ENCODE results near the gene FAM76A. TPM values are rescaled to one million over a fixed set of nuclear protein-coding genes. Genes with fewer than 3 reads are reported as not detected.
"Not testable (repeated sequence)": the region's sequence is repeated elsewhere in the genome, so short reads cannot be mapped to it uniquely, and the experiment has no call there.

The FAM76A gene
- polyA plus RNA-seq, 3 donors, result 3.3 to 5.4 (median 4.3) TPM

DNA sequence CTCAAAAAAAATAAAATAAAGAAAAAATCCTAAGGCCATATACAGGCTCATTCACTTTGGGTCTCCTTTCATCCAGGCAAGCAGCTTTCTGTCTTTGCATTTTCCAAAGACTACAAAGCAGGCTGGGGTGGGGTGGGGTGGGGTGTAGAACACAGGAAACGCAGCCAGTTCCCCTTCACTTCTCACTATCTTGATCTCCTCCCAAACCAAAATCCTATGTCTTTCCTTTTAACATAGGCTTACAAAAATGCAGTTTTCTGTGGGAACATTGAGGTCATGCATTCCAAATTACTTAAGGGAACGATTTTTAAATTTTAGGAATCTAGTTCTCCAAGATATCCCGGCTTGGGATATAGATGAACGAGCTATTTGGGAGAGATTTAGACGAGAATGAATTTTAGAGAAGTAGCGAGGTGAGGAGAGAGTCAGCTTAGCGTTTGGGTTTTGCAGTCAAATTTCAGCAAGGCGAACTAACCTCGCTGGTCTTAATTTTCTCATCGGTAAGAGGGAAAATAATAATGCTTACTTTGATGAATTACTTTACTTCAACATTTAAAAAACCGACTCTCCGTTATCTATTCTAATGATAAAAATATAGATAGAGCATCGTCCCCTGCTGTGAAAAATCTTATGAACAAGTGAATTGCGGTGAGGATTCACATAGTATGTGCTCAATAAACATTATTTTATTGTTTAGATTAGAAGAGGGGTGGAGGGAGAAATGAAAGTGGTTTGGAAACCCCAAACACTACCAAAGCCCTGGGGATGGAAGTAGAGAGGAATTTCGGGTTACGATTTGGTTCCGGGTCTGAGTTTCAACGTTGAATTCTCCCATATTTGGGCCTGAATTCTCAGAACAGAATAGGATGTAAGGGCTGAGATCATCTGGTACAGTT lies 46.5 kb downstream of the FAM76A start:
- WGBS, 3 donors, result 13 to 19% (median 16%) methylated on average over 18 of the region's 18 CpGs
- H3K27ac ChIP-seq (ENCODE audit: low read depth, low read length), result no peak overlapping the region

DNA sequence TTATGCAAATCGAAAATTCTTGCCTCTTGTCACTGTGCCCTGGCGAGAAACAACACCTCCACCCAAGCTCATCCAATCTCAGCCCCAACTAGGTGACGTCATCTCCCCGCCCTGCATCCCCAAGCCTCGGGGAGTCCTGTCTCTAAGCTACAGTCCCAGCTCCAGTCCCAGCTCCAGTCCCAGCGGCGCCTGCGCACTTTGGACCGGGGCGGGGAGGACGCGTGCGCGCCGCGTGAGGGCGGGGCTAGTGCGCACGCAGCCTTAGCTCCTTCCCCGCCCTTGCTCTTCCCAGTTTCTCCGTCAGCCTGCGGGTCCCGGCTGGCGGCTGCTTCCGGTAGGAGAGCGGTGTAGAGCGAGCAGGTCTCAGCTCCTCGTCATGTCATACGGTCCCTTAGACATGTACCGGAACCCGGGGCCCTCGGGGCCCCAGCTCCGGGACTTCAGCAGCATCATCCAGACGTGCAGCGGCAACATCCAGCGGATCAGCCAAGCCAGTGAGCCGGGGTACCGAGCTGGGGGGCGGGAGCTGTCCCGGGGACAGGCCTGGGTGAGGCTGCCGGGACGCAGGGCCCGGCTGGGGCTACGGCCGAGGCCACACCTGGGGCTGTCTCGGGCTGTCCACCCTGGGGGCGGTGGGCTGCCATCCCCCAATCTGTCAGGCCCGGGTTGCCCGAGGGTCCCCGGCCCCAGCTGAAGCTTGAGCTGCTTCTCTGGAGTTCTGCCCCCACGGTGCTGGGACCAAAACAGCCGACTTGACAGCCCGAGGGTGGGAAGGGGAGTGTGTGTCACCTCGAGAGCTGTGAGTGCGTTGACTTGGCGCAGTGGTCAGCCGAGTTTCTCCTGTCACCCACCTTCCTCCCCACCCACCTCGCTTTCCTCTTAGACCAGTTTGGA lies 47.4 kb downstream of the FAM76A start, which contains the start of gene STX12:
TSS of gene STX12 (plus strand) at position 288 of the 894 bp plus-strand sequence. CDS start at position 377, 89 bp downstream.
- whole genome bisulfite sequencing, 3 donors, result 0 to 1% (median 0%) methylated on average over 56 to 58 of the region's 58 CpGs
- H3K27ac ChIP-seq (ENCODE audit: low read depth, low read length), result peak within 1 kb of the TSS; percentile 92

DNA sequence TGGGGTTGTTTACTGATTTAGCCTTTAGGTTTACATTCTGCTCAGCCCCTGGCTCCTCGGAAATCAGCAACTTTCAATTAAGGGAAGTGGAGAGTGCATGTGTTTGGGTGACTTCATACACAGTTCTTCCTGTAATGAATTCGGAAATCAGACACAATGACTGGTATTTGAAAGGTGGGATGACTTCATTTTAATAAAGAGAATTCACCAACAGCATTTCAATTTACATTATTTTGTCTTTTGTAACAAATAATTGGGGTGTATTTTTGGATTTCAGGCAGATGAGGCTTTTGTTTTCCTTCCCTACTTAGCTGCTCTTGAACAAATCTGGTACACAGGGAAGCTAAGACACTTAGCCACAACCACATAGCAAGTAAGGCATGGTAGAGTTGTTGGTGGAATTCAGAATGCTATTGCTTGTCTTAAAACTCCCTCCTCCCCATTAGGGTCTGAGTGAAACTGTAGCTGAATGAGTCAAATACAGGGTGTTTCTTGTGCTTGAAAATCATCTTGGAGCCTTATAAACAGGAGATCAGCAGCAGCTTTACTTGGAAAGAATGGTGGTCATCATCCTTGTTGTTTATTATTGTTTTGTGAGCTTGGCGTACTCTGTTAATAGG lies 48.2 kb downstream of the FAM76A start:
- 26 to 29% (median 27%) methylated on average over 3 of the region's 3 CpGs for WGBS, 3 donors
- peak overlapping the region; percentile 92 for H3K27ac ChIP-seq (ENCODE audit: low read depth, low read length)

DNA sequence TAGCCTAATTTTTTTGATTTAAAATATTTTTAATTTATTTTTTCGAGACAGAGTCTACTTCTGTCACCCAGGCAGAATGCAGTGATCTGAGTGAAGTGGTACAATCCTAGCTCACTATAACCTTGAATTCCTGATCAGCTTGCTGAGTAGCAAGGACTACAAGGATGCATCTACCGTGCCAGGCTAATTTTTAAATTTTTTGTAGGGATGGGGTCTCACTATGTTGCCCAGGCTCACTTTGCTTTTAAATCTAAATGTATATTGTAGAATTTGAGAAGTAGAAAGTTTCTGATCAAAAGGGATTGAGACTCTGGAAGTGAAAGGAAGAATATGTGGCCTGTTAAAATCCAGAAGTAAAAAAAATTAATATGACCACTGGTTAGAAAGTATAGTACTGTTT lies 48.9 kb downstream of the FAM76A start:
- WGBS, 3 donors, result 76 to 82% (median 80%) methylated on average over 2 of the region's 2 CpGs
- H3K27ac ChIP-seq (ENCODE audit: low read depth, low read length), result no peak overlapping the region

DNA sequence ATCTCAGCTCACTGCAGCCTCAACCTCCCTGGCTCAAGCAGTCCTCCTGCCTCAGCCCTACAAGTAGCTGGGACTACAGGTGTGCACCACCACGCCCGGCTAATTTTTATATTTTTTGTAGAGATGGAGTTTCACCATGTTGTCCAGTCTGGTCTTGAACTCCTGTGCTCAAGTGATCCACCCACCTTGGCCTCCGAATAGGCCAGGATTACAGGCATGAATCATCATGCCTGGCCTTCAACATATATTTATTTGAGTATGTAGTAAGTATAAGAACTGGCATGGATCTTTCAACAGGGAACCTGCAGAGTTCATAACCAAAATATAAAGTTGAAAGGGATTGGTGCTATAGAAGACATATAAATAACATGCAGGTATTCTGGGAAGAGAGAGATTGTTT lies 49.6 kb downstream of the FAM76A start:
- 78 to 83% (median 82%) methylated on average over 3 of the region's 3 CpGs for WGBS, 3 donors
- H3K27ac ChIP-seq (ENCODE audit: low read depth, low read length), result not testable (repeated sequence)

DNA sequence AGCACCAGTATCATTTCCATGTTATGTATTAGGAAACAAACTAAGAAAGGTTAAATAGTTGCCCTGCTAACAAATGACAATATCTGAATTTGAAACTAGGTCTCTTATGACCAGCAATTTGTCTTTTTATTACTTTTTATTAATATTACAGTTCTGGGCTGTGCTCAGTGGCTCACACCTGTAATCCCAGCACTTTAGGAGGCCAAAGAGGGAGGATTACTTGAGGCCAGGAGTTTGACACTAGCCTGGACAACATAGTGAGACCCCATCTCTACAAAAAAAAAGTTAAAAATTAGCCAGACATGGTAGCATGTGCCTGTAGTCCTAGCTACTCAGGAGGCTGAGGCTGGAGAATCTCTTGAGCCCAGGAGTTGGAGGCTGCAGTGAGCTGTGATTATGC lies 50.5 kb downstream of the FAM76A start:
- H3K27ac ChIP-seq (ENCODE audit: low read depth, low read length), result not testable (repeated sequence)

DNA sequence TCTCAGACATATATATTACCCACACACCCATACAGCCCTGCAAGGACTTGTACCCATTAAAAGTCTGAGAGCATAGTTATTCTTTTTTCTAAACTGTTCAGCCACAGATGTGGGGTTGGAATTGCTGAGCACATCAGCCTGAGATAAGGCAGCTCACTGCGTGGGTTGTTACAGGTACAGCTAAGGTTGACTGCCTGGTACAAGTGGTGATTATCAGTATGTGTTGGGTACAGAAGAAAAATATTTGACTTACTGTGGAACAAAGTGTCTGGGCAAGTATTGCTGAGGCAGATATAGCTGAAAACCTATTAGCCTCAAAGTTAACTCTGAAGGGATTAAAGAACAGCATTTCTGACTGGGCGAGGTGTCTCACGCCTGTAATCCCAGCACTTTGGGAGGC lies 52.3 kb downstream of the FAM76A start:
- 76 to 92% (median 90%) methylated on average over 3 of the region's 3 CpGs for WGBS, 3 donors

DNA sequence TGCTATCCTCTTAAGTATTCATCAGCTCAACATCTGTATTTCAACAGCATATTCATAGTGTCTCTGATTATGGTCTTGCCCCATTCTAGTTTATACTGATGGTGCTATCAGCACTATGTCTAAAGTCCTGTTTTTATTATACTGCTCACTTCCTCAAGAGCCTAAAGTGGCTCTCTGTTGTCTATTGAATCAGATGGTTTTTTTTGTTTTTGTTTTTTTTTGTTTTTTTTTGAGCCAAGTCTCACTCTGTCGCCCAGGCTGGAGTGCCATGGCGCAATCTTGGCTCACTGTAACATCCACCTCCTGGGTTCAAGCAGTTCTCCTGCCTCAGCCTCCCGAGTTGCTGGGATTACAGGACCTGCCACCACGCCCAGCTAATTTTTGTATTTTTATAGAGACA lies 53.4 kb downstream of the FAM76A start:
- H3K27ac ChIP-seq (ENCODE audit: low read depth, low read length), result no peak overlapping the region
- 77 to 94% (median 77%) methylated on average over 4 of the region's 4 CpGs for WGBS, 3 donors

More for the DNA sequence above, 52.3 kb downstream of the FAM76A start:
- H3K27ac ChIP-seq (ENCODE audit: low read depth, low read length), result no peak overlapping the region

DNA sequence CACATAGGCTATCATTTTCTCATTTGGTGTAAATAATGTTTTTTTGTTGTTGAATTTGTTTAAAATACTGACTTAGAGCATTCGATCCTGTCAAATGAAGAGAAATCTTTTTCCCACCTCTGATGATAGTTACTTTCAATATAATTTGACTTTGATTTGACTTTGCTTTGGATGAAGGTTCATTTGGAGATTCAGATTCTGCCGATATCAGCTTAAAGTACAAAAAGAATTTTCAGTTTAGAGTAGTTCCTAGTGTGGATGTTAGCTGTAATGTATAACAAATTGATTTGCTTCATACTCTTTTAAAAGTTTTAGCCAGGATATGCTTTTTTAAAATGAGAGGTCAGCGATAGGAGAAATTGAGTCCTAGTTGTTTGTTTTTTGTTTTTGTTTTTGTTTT lies 57.2 kb downstream of the FAM76A start:
- 89 to 95% (median 92%) methylated on average over 3 of the region's 3 CpGs for WGBS, 3 donors
- no peak overlapping the region for H3K27ac ChIP-seq (ENCODE audit: low read depth, low read length)

DNA sequence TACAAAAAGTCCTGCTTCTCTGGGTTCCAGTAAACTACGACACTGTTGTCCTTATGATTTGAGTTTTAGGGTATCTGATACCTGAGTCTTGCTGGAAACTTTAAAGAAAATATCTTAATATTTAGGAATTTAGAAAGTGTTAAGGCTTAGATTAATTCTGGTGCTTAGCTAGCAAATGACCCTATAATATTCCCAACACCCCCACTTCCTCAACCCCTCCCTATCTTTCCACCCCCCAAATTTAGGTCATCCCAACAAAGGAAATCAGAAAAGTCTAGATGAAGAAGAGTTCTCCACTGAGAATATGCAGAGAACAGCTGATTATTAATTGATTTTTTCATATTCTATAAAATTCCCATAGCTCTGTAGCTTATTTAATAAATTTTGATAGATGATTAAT lies 58.9 kb downstream of the FAM76A start:
- H3K27ac ChIP-seq (ENCODE audit: low read depth, low read length), result no peak overlapping the region
- WGBS, 3 donors, result 97 to 100% (median 98%) methylated on average over 1 of the region's 1 CpG

DNA sequence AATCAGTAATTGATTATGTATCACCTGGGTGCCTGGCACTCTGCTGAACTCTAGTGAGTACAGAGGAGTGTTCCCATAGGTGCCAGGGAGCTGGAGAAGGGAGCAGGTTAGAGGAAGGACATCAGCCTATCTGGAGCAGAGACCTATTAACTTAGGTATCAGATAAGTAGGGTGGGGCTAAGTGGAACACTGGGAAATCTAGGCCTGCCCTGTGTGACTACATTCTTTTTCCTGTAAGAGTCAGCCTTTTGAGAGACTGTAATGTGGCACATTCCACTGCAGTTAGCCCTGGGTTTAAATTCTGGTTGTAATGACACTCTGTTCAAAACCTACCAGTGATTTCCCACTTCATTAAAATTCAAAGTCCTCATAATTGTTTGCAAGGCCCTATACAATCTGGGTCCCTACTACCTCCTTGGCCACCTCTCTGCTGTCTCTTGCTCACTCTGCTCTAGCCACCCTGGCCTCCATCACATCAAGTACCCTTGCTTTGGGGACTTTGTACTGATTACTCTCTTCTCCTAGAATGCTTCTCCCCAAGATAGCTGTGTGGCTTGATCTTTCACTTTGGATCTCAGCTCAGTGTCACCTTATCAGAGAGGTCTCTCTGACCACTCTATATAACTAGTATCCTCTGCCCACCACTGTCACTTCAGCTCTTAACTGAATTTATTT lies 60.2 kb downstream of the FAM76A start:
- H3K27ac ChIP-seq (ENCODE audit: low read depth, low read length), result no peak overlapping the region

DNA sequence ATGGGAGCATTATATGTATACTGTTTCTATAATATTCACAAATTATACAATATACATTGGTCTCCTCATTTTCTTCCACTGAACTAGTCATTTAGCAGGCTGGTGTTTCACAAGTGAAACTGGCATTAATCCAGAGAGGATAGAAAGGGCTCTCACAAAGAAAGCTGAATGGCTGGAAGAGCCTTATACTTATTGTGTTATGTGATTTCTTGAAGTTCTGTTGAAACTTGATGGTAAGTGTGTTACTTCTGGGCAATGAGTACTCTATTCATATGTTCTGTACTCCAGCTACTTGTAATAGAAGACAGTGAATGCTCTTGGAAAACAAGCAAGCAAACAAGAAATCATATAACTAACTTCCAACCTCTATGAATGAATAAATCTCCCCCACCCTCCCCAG lies 62.1 kb downstream of the FAM76A start:
- no peak overlapping the region for H3K27ac ChIP-seq (ENCODE audit: low read depth, low read length)

DNA sequence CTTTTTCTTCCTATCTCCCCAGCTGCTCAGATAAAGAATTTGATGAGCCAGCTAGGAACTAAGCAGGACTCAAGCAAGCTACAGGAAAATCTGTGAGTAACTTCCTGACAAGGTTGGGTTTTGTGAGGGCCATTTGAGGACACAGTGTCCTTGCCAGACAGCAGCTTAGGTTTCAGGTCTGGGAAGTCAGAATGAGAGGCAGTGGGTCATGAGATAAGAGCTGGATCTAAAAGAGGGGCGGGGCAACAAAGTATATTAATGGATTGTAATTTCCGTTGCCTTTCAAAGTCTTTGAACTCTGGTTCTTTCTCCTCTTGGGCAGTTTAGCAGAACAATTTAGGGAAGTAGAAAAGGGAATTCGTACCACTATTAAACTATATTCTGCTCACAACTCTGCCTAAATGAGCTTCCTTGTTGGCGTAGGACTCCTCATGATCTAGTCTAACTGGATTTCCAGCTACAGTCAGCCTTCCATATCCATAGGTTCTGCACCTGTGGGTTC lies 63.8 kb downstream of the FAM76A start:
- 31 to 57% (median 34%) methylated on average over 4 of the region's 4 CpGs for WGBS, 3 donors
- H3K27ac ChIP-seq (ENCODE audit: low read depth, low read length), result no peak overlapping the region

DNA sequence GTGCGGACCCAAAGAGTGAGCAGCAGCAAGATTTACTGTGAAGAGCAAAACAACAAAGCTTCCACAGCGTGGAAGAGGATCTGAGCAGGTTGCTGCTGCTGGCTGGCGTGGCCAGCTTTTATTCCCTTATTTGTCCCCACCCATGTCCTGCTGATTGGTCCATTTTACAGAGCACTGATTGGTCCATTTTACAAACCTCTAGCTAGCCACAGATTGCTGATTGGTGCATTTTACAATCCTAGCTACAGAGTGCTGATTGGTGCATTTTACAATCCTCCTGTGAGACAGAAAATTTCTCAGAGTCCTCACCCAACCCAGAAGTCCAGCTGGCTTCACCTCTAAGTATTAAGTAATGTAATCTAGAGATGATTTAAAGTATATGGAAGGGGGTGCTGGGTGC lies 64.5 kb downstream of the FAM76A start:
- 94 to 98% (median 97%) methylated on average over 3 of the region's 3 CpGs for WGBS, 3 donors
- not testable (repeated sequence) for H3K27ac ChIP-seq (ENCODE audit: low read depth, low read length)

DNA sequence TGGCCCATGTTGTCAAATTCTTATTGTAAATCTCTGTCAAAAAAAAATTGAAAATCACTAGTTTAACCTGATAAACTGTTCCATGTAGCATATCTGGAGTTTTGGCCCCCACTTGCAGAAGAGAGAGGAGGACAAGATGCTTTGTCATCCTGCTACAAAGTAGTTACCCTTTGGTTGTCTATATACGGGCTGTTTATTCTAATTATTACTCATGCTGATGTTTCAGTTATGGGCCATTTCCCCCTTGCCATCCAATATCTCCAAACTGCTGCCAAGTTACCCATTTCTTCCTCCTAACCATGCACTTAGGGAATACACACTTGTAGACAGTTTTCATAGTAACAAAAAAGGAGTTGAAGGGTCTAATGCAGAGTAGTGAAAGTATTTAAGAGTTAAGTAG lies 69.8 kb downstream of the FAM76A start:
- 59 to 83% (median 60%) methylated on average over 1 of the region's 1 CpG for WGBS, 3 donors
- no peak overlapping the region for H3K27ac ChIP-seq (ENCODE audit: low read depth, low read length)

DNA sequence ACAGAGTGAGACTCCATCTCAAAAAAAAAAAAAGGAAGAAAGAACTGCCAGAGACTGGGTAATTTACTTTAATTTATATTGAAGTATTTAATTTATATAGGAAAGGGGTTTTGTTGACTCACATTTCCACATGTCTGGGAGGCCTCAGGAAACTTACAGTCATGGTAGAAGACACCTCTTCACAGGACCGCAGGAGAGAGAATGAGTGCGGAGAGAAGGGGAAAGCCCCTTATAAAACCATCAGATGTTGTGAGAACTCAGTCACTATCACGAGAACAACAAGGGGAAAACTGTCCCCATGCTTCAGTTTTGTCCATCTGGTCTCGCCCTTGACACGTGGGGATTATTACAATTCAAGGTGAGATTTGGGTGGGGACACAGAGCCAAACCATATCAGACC lies 79.0 kb downstream of the FAM76A start:
- whole genome bisulfite sequencing, 3 donors, result 90 to 91% (median 90%) methylated on average over 5 of the region's 5 CpGs
- H3K27ac ChIP-seq (ENCODE audit: low read depth, low read length), result no peak overlapping the region

DNA sequence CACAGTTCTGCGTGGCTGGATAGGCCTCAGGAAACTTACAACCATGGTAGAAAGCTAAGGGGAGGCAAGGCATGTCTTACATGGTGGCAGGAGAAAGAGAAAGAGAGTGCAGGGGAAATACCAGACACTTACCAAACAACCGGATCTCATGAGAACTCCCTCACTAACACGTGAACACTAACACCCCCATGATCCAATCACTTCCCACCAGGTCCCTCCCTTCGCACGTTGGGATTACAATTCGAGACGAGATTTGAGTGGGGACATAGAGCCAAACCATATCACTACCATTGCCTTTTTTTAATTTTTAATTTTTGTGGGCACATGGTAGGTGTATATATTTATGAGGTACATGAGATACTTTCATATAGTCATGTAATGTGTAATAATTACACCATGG lies 81.0 kb downstream of the FAM76A start:
- H3K27ac ChIP-seq (ENCODE audit: low read depth, low read length), result no peak overlapping the region
- WGBS, 3 donors, result 90 to 94% (median 93%) methylated on average over 7 of the region's 7 CpGs

DNA sequence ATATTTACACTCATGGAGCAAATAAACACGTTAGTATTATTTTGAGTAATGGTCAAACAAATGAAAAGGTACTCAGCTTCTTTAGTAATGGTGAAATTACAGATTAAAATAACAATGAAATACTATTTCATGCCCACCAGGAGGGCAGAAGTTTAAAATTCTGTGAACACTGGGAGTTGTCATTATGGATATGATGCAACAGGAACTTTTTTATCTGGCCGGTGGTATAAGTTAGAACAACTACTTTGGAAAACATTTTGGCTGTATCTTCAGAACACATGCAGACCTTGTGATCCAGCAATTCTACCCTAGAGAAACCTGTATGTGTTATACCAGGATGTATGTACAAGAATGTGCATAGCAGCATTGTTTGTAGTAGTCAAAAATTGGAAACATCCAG lies 81.6 kb downstream of the FAM76A start:
- WGBS, 3 donors, result 64 to 80% (median 74%) methylated on average over 2 of the region's 2 CpGs
- no peak overlapping the region for H3K27ac ChIP-seq (ENCODE audit: low read depth, low read length)

Data from adipose tissue (tissue), 3 donors.